ENCODE results near the gene NCOA1.

Gene NCOA1

DNA sequence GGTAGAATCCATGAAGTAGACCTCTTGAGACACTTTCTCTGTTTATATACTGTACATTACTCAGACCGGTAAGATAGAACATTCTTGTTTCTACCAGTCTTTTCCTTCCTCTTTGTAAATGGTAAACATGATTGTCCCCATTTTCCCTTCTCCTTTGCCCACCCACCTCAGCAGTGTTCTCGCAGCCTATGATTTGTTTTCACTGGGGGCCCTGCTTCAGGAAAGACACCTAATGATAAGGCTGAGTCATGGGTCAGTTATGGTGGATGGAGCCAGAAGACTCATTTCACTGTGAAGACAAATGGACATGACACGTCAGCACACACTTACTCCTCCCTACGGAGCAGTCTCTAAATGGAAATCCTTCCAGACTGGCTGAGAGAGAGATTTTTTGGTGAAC lies 325.8 kb downstream of the NCOA1 start:
- no peak overlapping the region for H3K18ac ChIP-seq (ENCODE audit: low read length)
- H2BK15ac ChIP-seq (ENCODE audit: low read length), result no peak overlapping the region
- no CpG with 5 or more reads among the region's 4 CpGs for WGBS, 2 donors (ENCODE audit: extremely low coverage in 2 of 2, insufficient read length in 2 of 2, insufficient replicate concordance in 1 of 2)
- no peak overlapping the region for H3K4me3 ChIP-seq (ENCODE audit: low read length in 2 of 2)
- H2BK120ac ChIP-seq (ENCODE audit: low read depth, low read length), result no peak overlapping the region
- H3K9ac ChIP-seq (ENCODE audit: low read depth, low read length, poor library complexity), result no peak overlapping the region
- H3K4ac ChIP-seq (ENCODE audit: low read length), result no peak overlapping the region
- no peak for DNase-seq (ENCODE audit: low spot score)
- no peak overlapping the region for H3K14ac ChIP-seq (ENCODE audit: low read length)
- H3K9me3 ChIP-seq (replicated peaks in 1 of 2; ENCODE audit: control insufficient read depth in 2 of 2, insufficient read depth in 1 of 2, low read depth in 1 of 2, low read length in 2 of 2), result peaks cover 4 to 6% of the 10 kb centered on the region in 2 donors
- H2BK5ac ChIP-seq (ENCODE audit: low read length), result no peak overlapping the region
- no peak overlapping the region for H3K23ac ChIP-seq (ENCODE audit: low read depth, low read length, poor library complexity)
- no peak overlapping the region for H3K27ac ChIP-seq (replicated peaks; ENCODE audit: low read length)
- H3K4me2 ChIP-seq (ENCODE audit: insufficient read depth, low read length, poor library complexity, severe bottlenecking), result no peak overlapping the region
- no peaks in the 10 kb centered on the region for H3K27me3 ChIP-seq (ENCODE audit: control insufficient read depth in 3 of 3, insufficient read depth in 3 of 3, low read depth in 1 of 3, low read length in 3 of 3)
- peaks cover 2% of the 10 kb centered on the region for H3K79me1 ChIP-seq (ENCODE audit: low read depth, low read length)
- H2AFZ ChIP-seq (ENCODE audit: low read length), result no peak overlapping the region
- H2AK5ac ChIP-seq (ENCODE audit: low read depth, low read length), result no peak overlapping the region
- H4K91ac ChIP-seq (ENCODE audit: low read depth, low read length, poor library complexity), result no peak overlapping the region
- no peak overlapping the region for H4K8ac ChIP-seq (ENCODE audit: low read depth, low read length)
- H3K36me3 ChIP-seq (replicated peaks in 1 of 2; ENCODE audit: control insufficient read depth in 2 of 2, insufficient read depth in 2 of 2, low read length in 2 of 2), result peaks cover 45 to 99% of the 10 kb centered on the region in 2 donors
- no peak overlapping the region for H2BK12ac ChIP-seq (ENCODE audit: low read length)
- peaks cover 6 to 8% of the 10 kb centered on the region in 2 donors for H3K4me1 ChIP-seq (ENCODE audit: control insufficient read depth in 2 of 2, insufficient read depth in 1 of 2, low read depth in 1 of 2, low read length in 2 of 2)

DNA sequence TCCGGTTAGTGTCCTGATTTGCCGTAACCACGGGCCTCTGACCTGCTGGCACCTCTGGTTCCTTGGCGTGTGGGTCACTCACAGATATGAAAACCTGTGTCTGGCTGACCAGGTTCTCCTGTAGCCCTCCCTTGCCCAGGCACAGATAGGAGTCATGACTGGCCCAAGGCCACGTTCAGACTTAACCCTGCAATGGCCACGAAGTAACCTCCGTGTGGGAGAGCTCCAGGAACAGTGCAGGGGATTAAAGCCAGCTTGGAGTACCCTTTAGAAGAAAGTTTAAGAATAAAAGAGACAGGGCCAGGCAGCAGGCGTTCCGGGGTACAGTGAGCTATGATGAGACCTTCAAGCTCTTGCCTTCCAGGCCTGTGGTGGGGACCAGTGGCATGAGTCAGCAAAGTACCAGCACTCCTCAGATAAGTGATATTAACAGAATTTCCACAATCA lies 327.7 kb downstream of the NCOA1 start:
- no peak overlapping the region for H4K8ac ChIP-seq (ENCODE audit: low read depth, low read length)
- no peak overlapping the region for H2BK12ac ChIP-seq (ENCODE audit: low read length)
- no peak overlapping the region for H3K4me2 ChIP-seq (ENCODE audit: insufficient read depth, low read length, poor library complexity, severe bottlenecking)
- no CpG with 5 or more reads among the region's 9 CpGs for WGBS, 2 donors (ENCODE audit: extremely low coverage in 2 of 2, insufficient read length in 2 of 2, insufficient replicate concordance in 1 of 2)
- H3K79me1 ChIP-seq (ENCODE audit: low read depth, low read length), result peaks cover 6% of the 10 kb centered on the region
- peaks cover 48 to 100% of the 10 kb centered on the region in 2 donors for H3K36me3 ChIP-seq (replicated peaks in 1 of 2; ENCODE audit: control insufficient read depth in 2 of 2, insufficient read depth in 2 of 2, low read length in 2 of 2)
- no peak overlapping the region for H3K23ac ChIP-seq (ENCODE audit: low read depth, low read length, poor library complexity)
- peaks cover 0 to 4% of the 10 kb centered on the region in 2 donors for H3K9me3 ChIP-seq (replicated peaks in 1 of 2; ENCODE audit: control insufficient read depth in 2 of 2, insufficient read depth in 1 of 2, low read depth in 1 of 2, low read length in 2 of 2)
- no peak overlapping the region for H3K4ac ChIP-seq (ENCODE audit: low read length)
- no peak overlapping the region for H4K91ac ChIP-seq (ENCODE audit: low read depth, low read length, poor library complexity)
- H3K9ac ChIP-seq (ENCODE audit: low read depth, low read length, poor library complexity), result no peak overlapping the region
- DNase-seq (ENCODE audit: low spot score), result no peak
- no peak overlapping the region for H2AK5ac ChIP-seq (ENCODE audit: low read depth, low read length)
- H3K27me3 ChIP-seq (ENCODE audit: control insufficient read depth in 3 of 3, insufficient read depth in 3 of 3, low read depth in 1 of 3, low read length in 3 of 3), result no peaks in the 10 kb centered on the region
- peaks cover 14 to 19% of the 10 kb centered on the region in 2 donors for H3K4me1 ChIP-seq (ENCODE audit: control insufficient read depth in 2 of 2, insufficient read depth in 1 of 2, low read depth in 1 of 2, low read length in 2 of 2)
- no peak overlapping the region for H2BK15ac ChIP-seq (ENCODE audit: low read length)
- no peak overlapping the region for H2BK5ac ChIP-seq (ENCODE audit: low read length)
- H2AFZ ChIP-seq (ENCODE audit: low read length), result no peak overlapping the region
- no peak overlapping the region for H3K27ac ChIP-seq (replicated peaks; ENCODE audit: low read length)
- H3K4me3 ChIP-seq (ENCODE audit: low read length in 2 of 2), result no peak overlapping the region
- H2BK120ac ChIP-seq (ENCODE audit: low read depth, low read length), result no peak overlapping the region
- H3K18ac ChIP-seq (ENCODE audit: low read length), result no peak overlapping the region
- no peak overlapping the region for H3K14ac ChIP-seq (ENCODE audit: low read length)

DNA sequence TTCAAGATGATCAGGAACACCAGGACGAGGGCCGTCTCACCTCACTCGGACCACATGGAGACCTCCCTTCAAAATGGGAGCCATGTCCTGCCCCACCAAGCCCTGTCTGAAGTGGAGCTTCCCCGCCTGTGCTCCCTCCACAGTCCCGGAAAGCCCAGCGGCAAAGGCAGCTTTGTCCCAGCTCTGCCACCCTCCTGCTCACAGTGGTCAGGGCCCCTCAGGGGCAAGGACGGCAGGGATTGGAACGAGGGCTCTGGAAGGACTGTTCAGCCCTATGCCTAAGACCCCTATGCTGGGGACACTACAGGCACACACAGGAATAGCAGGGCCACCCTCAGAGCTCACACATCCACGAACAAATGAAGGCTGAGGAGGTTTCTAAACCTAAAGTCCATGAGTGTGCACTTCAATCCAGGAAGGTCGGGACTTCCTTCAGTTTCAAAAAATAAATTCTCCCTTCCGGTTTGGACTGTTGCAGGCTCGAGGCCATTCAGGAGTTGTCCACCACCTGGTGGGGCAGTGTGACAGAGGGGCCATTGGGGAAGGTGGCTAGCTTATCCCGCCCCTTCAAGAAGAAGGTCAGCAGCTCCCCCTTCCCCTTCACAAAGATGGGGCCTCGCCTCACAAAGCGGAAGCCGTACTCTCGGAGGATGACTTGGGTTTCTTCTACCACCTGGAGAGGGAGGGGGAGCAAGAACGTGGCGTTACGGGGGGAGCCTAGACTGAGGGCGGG lies 328.6 kb downstream of the NCOA1 start:
- Histone ChIP-seq H2AK5ac (ENCODE audit: low read depth, low read length) (no peak overlapping the region), H3K4me3 (ENCODE audit: low read length in 2 of 2) (no peak overlapping the region), H3K18ac (ENCODE audit: low read length) (no peak overlapping the region), H3K4ac (ENCODE audit: low read length) (no peak overlapping the region), H3K14ac (ENCODE audit: low read length) (no peak overlapping the region), H3K9me3 (replicated peaks in 1 of 2; ENCODE audit: control insufficient read depth in 2 of 2, insufficient read depth in 1 of 2, low read depth in 1 of 2, low read length in 2 of 2) (peaks cover 0 to 4% of the 10 kb centered on the region in 2 donors), H3K79me1 (ENCODE audit: low read depth, low read length) (peaks cover 7% of the 10 kb centered on the region), H3K9ac (ENCODE audit: low read depth, low read length, poor library complexity) (peak overlapping the region; percentile 6), H3K36me3 (replicated peaks in 1 of 2; ENCODE audit: control insufficient read depth in 2 of 2, insufficient read depth in 2 of 2, low read length in 2 of 2) (peaks cover 44 to 99% of the 10 kb centered on the region in 2 donors), H3K27ac (replicated peaks; ENCODE audit: low read length) (no peak overlapping the region), H2BK12ac (ENCODE audit: low read length) (no peak overlapping the region), H2BK120ac (ENCODE audit: low read depth, low read length) (no peak overlapping the region), H2BK15ac (ENCODE audit: low read length) (no peak overlapping the region), H4K8ac (ENCODE audit: low read depth, low read length) (no peak overlapping the region), H3K27me3 (ENCODE audit: control insufficient read depth in 3 of 3, insufficient read depth in 3 of 3, low read depth in 1 of 3, low read length in 3 of 3) (no peaks in the 10 kb centered on the region), H2AFZ (ENCODE audit: low read length) (no peak overlapping the region), H3K4me2 (ENCODE audit: insufficient read depth, low read length, poor library complexity, severe bottlenecking) (no peak overlapping the region), H3K4me1 (ENCODE audit: control insufficient read depth in 2 of 2, insufficient read depth in 1 of 2, low read depth in 1 of 2, low read length in 2 of 2) (peaks cover 14 to 19% of the 10 kb centered on the region in 2 donors), H3K23ac (ENCODE audit: low read depth, low read length, poor library complexity) (no peak overlapping the region), H4K91ac (ENCODE audit: low read depth, low read length, poor library complexity) (no peak overlapping the region), H2BK5ac (ENCODE audit: low read length) (no peak overlapping the region)
- DNase-seq (ENCODE audit: low spot score), result no peak
- WGBS, 2 donors (ENCODE audit: extremely low coverage in 2 of 2, insufficient read length in 2 of 2, insufficient replicate concordance in 1 of 2), result no CpG with 5 or more reads among the region's 21 CpGs

DNA sequence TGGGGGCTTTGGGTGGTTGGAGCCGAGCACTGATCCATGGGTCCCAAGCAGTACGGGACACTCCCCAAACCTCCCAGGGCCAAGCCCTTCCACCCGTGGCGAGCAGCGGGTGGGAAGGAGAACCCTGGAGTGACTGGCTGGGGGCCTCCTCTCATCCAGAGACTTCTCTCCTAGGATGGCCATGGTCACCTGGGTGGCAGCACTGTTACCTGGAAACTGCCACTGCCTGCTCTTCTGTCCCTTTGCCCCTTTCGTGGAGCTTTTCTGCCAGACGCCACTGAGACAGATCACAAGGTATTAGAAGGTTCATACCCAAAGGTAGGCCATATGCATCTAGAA lies 329.1 kb downstream of the NCOA1 start:
- no peak overlapping the region for H3K4ac ChIP-seq (ENCODE audit: low read length)
- no CpG with 5 or more reads among the region's 7 CpGs for WGBS, 2 donors (ENCODE audit: extremely low coverage in 2 of 2, insufficient read length in 2 of 2, insufficient replicate concordance in 1 of 2)
- DNase-seq (ENCODE audit: low spot score), result no peak

More for the DNA sequence above, 329.1 kb downstream of the NCOA1 start:
- Histone ChIP-seq H2BK12ac (ENCODE audit: low read length) (no peak overlapping the region), H4K8ac (ENCODE audit: low read depth, low read length) (no peak overlapping the region), H3K18ac (ENCODE audit: low read length) (no peak overlapping the region), H3K27ac (replicated peaks; ENCODE audit: low read length) (no peak overlapping the region), H3K9me3 (replicated peaks in 1 of 2; ENCODE audit: control insufficient read depth in 2 of 2, insufficient read depth in 1 of 2, low read depth in 1 of 2, low read length in 2 of 2) (peaks cover 3 to 4% of the 10 kb centered on the region in 2 donors), H3K23ac (ENCODE audit: low read depth, low read length, poor library complexity) (no peak overlapping the region), H3K27me3 (ENCODE audit: control insufficient read depth in 3 of 3, insufficient read depth in 3 of 3, low read depth in 1 of 3, low read length in 3 of 3) (no peaks in the 10 kb centered on the region), H2BK15ac (ENCODE audit: low read length) (no peak overlapping the region), H2BK5ac (ENCODE audit: low read length) (no peak overlapping the region), H3K9ac (ENCODE audit: low read depth, low read length, poor library complexity) (no peak overlapping the region), H3K4me3 (ENCODE audit: low read length in 2 of 2) (no peak overlapping the region), H3K4me1 (ENCODE audit: control insufficient read depth in 2 of 2, insufficient read depth in 1 of 2, low read depth in 1 of 2, low read length in 2 of 2) (peaks cover 14 to 19% of the 10 kb centered on the region in 2 donors), H3K79me1 (ENCODE audit: low read depth, low read length) (peaks cover 9% of the 10 kb centered on the region), H2AK5ac (ENCODE audit: low read depth, low read length) (no peak overlapping the region), H2BK120ac (ENCODE audit: low read depth, low read length) (no peak overlapping the region), H3K4me2 (ENCODE audit: insufficient read depth, low read length, poor library complexity, severe bottlenecking) (no peak overlapping the region), H3K36me3 (replicated peaks in 1 of 2; ENCODE audit: control insufficient read depth in 2 of 2, insufficient read depth in 2 of 2, low read length in 2 of 2) (peaks cover 45 to 98% of the 10 kb centered on the region in 2 donors), H2AFZ (ENCODE audit: low read length) (no peak overlapping the region), H3K14ac (ENCODE audit: low read length) (no peak overlapping the region), H4K91ac (ENCODE audit: low read depth, low read length, poor library complexity) (no peak overlapping the region)
